22Rv1 (cell line): ENCODE measurements around the gene BDKRB1.

Experiments
- CTCF ChIP-seq: fragments of 450-650 bp; IDR thresholded peaks from 2 replicates; pipeline ENCODE4 v1.5.1; 2017; ENCODE audit warnings: mild to moderate bottlenecking
- ZFX ChIP-seq: fragments of 450-650 bp; IDR thresholded peaks from 2 replicates; pipeline ENCODE4 v1.6.1; 2017; ENCODE audit warnings: antibody characterized with exemption, borderline replicate concordance

DNA sequence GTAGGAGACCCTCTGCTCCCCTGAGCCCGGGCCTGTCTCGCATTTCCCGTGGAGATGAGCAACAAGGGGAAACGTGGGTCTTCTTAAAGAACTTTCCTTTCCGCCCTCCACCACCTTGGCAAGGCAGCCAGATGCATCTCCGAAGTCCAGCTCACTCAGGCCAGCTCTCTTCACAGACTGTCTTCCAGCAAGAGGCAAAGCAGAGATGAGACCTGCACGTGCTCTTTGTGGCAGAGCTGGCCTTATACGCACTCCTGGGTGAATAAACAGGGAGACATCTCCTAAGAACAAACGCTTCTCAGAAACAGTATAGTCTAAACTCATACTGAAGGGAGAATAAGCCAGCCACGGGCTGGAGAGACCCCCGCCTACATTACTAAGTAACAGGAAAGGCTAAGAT lies 1.3 kb upstream of the BDKRB1 start:
- TF ChIP-seq CTCF (no peak), ZFX (no peak)
